ENCODE results near the gene OTOR.

DNA sequence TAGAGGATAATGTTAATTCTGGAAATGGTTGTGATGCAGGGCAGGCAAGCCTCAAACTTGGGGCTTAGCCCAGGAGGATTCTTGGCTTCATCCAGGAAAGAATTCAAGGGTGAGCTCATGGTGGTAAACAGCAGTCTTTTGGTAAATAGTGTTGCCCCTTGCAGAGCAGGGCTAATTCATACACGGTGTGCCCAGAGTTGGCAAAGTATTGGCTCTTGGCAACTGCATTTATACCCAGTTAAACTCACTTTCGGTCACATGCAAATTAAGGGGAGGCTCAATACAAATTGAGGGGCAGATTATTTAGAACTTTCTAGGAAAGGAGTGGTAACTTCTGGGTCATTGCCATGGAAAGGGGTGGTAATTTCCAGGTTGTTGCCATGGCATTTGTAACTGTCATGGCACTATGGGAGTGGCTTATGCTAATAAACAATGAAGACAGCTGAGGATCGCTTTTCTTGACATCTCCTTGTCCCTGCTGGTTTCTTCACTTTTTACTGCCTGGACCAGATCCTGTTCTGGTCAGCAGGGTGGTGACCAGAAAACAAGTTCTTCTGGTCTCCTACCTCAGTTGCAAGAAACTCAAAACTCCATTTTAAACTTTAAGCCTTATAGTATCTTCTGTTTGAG, 3.9 kb upstream of the OTOR start:
- TF ChIP-seq CTCF (IDR thresholded peaks at IDR 0.05) (no peak), POLR2AphosphoS5 (IDR thresholded peaks at IDR 0.05; ENCODE audit: low read depth, low read length) (no peak)

All from Panc1 (cell line).